Measurements from ENCODE around the gene PRDX2.

- no peak for TF ChIP-seq CTCF (IDR thresholded peaks at IDR 0.05; ENCODE audit: low read depth, low read length, poor library complexity, severe bottlenecking)
- TF ChIP-seq EZH2phosphoT487 (IDR thresholded peaks at IDR 0.05; ENCODE audit: borderline replicate concordance, low read length), result no peak
These were observed 45.3 kb downstream of the PRDX2 start for GRCh38 chr19:12756150-12756883.

Data from DOHH2 (cell line).